Transverse colon (tissue), 4 donors: Measurements from ENCODE around the gene PREX1. TPM values are rescaled to one million over a fixed set of nuclear protein-coding genes. Genes with fewer than 3 reads are reported as not detected.

Experiments
- DNase-seq: peaks from one replicate; pipeline ENCODE4 v3.0.0-alpha.2; 2019
- H3K27ac ChIP-seq, 4 donors: fragments of 200-600 bp; sonication (generic); 2 replicates each; pipeline ENCODE4 v1.5.1; 2016 to 2018; ENCODE audit warnings: inconsistent platforms in 4 of 4
- H3K27me3 ChIP-seq: fragments of 200-600 bp; sonication (generic); 2 replicates; pipeline ENCODE4 v1.5.1; 2017; ENCODE audit warnings: inconsistent platforms
- H3K36me3 ChIP-seq, 4 donors: fragments of 200-600 bp; sonication (generic); 2 replicates each; pipeline ENCODE4 v1.5.1; 2017 to 2019; ENCODE audit warnings: inconsistent platforms in 4 of 4
- H3K4me1 ChIP-seq, 4 donors: fragments of 200-600 bp; sonication (generic); 2 replicates each; pipeline ENCODE4 v1.5.1; 2017 to 2020; ENCODE audit warnings: inconsistent platforms in 4 of 4
- H3K4me3 ChIP-seq, 4 donors: fragments of 200-600 bp; sonication (generic); 1 replicate in 1 of 4; 2 replicates in 3 of 4; pipeline versions ENCODE4 v1.5.1 to v1.6.1; 2017 to 2019; ENCODE audit warnings: inconsistent platforms in 4 of 4
- H3K9me3 ChIP-seq, 2 donors: fragments of 200-600 bp; sonication (generic); 2 replicates each; pipeline ENCODE4 v1.5.1; 2017 to 2019; ENCODE audit warnings: inconsistent platforms in 2 of 2
- CTCF ChIP-seq, 5 experiments: fragments of 200-600 bp in 3 of 5; fragments of 450-650 bp in 2 of 5; sonication (generic) in 3 of 5; IDR thresholded peaks; 1 replicate in 2 of 5; 2 replicates in 3 of 5; pipeline ENCODE4 v1.5.1; 2016 to 2017; ENCODE audit warnings: antibody characterized with exemption in 5 of 5, inconsistent platforms in 3 of 5, mild to moderate bottlenecking in 2 of 5, moderate library complexity in 1 of 5
- EP300 ChIP-seq: sonication (generic); formaldehyde crosslinking; IDR thresholded peaks from one replicate; pipeline ENCODE4 v1.6.1; 2017; ENCODE audit warnings: antibody characterized with exemption, low read depth
- POLR2A ChIP-seq: fragments of 450-650 bp; IDR thresholded peaks from one replicate; pipeline ENCODE4 v1.6.1; 2016; ENCODE audit warnings: antibody characterized with exemption, mild to moderate bottlenecking, moderate library complexity
- POLR2AphosphoS5 ChIP-seq, 3 donors: sonication (generic); formaldehyde crosslinking; IDR thresholded peaks; one replicate each; pipeline ENCODE4 v1.6.1; 2016; ENCODE audit warnings: antibody characterized with exemption in 3 of 3
- WGBS, 2 donors: methylation state at CpG; one replicate each; pipeline ENCODE4 v1.1.5; 2018; ENCODE audit warnings: low coverage in 1 of 2; 5-methylcytosine and 5-hydroxymethylcytosine counted together
- in situ Hi-C, 4 donors: fragments of 200-750 bp; cut with MboI; loops; one replicate each; pipeline versions ENCODE4 v1.15.0 to v1.15.1; 2017; ENCODE audit warnings: low sequenced_read_pairs in 3 of 4, low pct_ligation_motif_present in 1 of 4, low pct_unique_long_range_greater_than_20kb in 1 of 4
- intact Hi-C: fragments of 100-400 bp; cut with DNase I; formaldehyde crosslinking; loops from one replicate; pipeline ENCODE4 v1.15.1; 2023; ENCODE audit warnings: low total_unique reads
- total RNA-seq, 4 donors: library from RNA; depleted of rRNA; stranded (reverse); fragments of >200 nt; gene quantifications; one replicate each; pipeline ENCODE4 v1.1.0, GENCODE V29; 2016

The PREX1 gene
- total RNA-seq, 4 donors from 2014 or later, result 10.9 to 29.9 (median 16.6) TPM

- H3K4me3 ChIP-seq, result no peak overlapping the region
- 88% methylated on average over 7 of the region's 7 CpGs; no CpG with 5 or more reads in 1 of the 2 donors for WGBS, 2 donors
These were observed 111.3 kb downstream of the PREX1 start for GRCh38 chr20:48716541-48716940.

GRCh38 chr20:48716086-48716485 lies 111.7 kb downstream of the PREX1 start:
- 64% methylated on average over 13 of the region's 13 CpGs; no CpG with 5 or more reads in 1 of the 2 donors for WGBS, 2 donors
- H3K9me3 ChIP-seq, result no peaks in the 10 kb centered on the region
- intact Hi-C loops (no loop called here), in situ Hi-C loops (no loop called here)
- H3K36me3 ChIP-seq, result no peaks in the 10 kb centered on the region
- peaks cover 0 to 14% (median 4%) of the 10 kb centered on the region in 4 donors for H3K4me1 ChIP-seq
- TF ChIP-seq CTCF (IDR thresholded peaks at IDR 0.05) (no peak), EP300 (no peak), POLR2A (no peak), POLR2AphosphoS5 (IDR thresholded peaks at IDR 0.05) (no peak)
- H3K27me3 ChIP-seq, result no peaks in the 10 kb centered on the region
- peak overlapping the region in 3 of 4 donors; percentile 12 to 31 (median 30) for H3K27ac ChIP-seq
- peak; percentile 32 for DNase-seq
- no peak overlapping the region for H3K4me3 ChIP-seq

More at GRCh38 chr20:48716541-48716940, 111.3 kb downstream of the PREX1 start:
- Histone ChIP-seq H3K4me1 (peaks cover 0 to 19% (median 6%) of the 10 kb centered on the region in 4 donors), H3K27ac (peak overlapping the region in 3 of 4 donors; percentile 12 to 31 (median 30)), H3K36me3 (no peaks in the 10 kb centered on the region), H3K27me3 (no peaks in the 10 kb centered on the region), H3K9me3 (no peaks in the 10 kb centered on the region)
- no peak for DNase-seq
- no peak for TF ChIP-seq POLR2A
- intact Hi-C loops, result no loop called here
- in situ Hi-C loops, result no loop called here

GRCh38 chr20:48714764-48715163 lies 113.0 kb downstream of the PREX1 start:
- Histone ChIP-seq H3K36me3 (no peaks in the 10 kb centered on the region), H3K9me3 (no peaks in the 10 kb centered on the region), H3K4me3 (no peak overlapping the region), H3K4me1 (peaks cover 0 to 9% (median 3%) of the 10 kb centered on the region in 4 donors), H3K27ac (no peak overlapping the region), H3K27me3 (no peaks in the 10 kb centered on the region)
- in situ Hi-C loops, result no loop called here
- DNase-seq, result no peak
- intact Hi-C loops, result no loop called here
- no peak for TF ChIP-seq POLR2AphosphoS5 (IDR thresholded peaks at IDR 0.05)
- TF ChIP-seq CTCF (IDR thresholded peaks at IDR 0.05), result no peak
- no peak for TF ChIP-seq POLR2A
- no peak for TF ChIP-seq EP300
- WGBS, 2 donors, result 91 to 95% methylated on average over 4 of the region's 4 CpGs

- H3K27me3 ChIP-seq, result no peaks in the 10 kb centered on the region
- H3K9me3 ChIP-seq, result no peaks in the 10 kb centered on the region
- peaks cover 0 to 4% (median 0%) of the 10 kb centered on the region in 4 donors for H3K4me1 ChIP-seq
- intact Hi-C loops (no loop called here), in situ Hi-C loops (no loop called here)
- H3K27ac ChIP-seq, result no peak overlapping the region
- WGBS, 2 donors, result 92% methylated on average over 10 of the region's 10 CpGs; no CpG with 5 or more reads in 1 of the 2 donors
- H3K4me3 ChIP-seq, result no peak overlapping the region
- no peaks in the 10 kb centered on the region for H3K36me3 ChIP-seq
- no peak for TF ChIP-seq EP300
- no peak for TF ChIP-seq POLR2A
- TF ChIP-seq POLR2AphosphoS5 (IDR thresholded peaks at IDR 0.05), result no peak
- no peak for TF ChIP-seq CTCF (IDR thresholded peaks at IDR 0.05)
- DNase-seq, result no peak
These were observed 115.9 kb downstream of the PREX1 start for GRCh38 chr20:48711696-48712464.
